Activated naive CD8-positive, alpha-beta T cell treated with anti-CD3 and anti-CD28 coated beads for 36 hours (primary cell): ENCODE data around the gene TNF. TPM values are rescaled to one million over a fixed set of nuclear protein-coding genes. Genes with fewer than 3 reads are reported as not detected.
"Not testable (repeated sequence)": the region's sequence is repeated elsewhere in the genome, so short reads cannot be mapped to it uniquely, and the experiment has no call there.

Experiments
- DNase-seq: peaks from one replicate; pipeline ENCODE4 v3.0.0; 2021
- H3K27ac Mint-ChIP-seq: one replicate; pipeline ENCODE4 v1.8.0; 2022; ENCODE audit warnings: mild to moderate bottlenecking, moderate library complexity, mixed read lengths
- H3K27me3 Mint-ChIP-seq: one replicate; pipeline ENCODE4 v1.8.0; 2022; ENCODE audit warnings: mild to moderate bottlenecking, mixed read lengths
- H3K36me3 Mint-ChIP-seq: one replicate; pipeline ENCODE4 v1.8.0; 2021; ENCODE audit warnings: mild to moderate bottlenecking, mixed read lengths
- H3K4me1 Mint-ChIP-seq: one replicate; pipeline ENCODE4 v1.8.0; 2021; ENCODE audit warnings: mixed read lengths
- H3K4me3 Mint-ChIP-seq: one replicate; pipeline ENCODE4 v1.8.0; 2022; ENCODE audit warnings: mild to moderate bottlenecking, moderate library complexity, mixed read lengths
- H3K9me3 Mint-ChIP-seq: one replicate; pipeline ENCODE4 v1.8.0; 2022; ENCODE audit warnings: mixed read lengths
- total RNA-seq, 2 experiments: library from RNA; stranded (reverse); gene quantifications; one replicate each; pipeline ENCODE4 v1.2.3, GENCODE V29; 2021

Gene TNF
- total RNA-seq, 2 experiments from 2014 or later, result 114 to 115 TPM

DNA sequence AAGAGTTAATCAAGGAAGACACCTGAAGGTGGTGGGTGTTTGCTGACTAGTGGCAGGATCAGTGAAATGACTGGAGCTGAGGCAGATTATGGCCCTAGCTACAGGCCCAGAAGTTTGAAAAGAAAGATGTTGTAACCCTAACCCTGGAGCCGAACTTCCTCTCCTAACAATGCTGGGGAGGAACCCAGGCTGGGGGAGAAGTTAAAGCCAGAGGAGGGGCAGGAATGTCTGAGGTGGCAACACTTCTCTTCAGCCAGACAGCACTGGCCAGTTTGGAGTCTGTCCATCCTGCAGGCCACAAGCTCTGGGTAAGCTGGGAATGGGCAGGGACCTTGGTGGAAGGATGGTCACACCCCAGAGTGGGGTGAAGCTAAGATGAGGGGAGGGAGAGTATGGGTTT, 10.6 kb downstream of the TNF start, which contains the start of gene LST1:
TSS of gene LST1 (plus strand) at position 270 of the 400 bp plus-strand sequence. CDS start 1,023 bp downstream, outside the sequence.
- peak within 1 kb of the TSS; percentile 96 for H3K27ac Mint-ChIP-seq
- peaks cover 29% of the 10 kb centered on the region for H3K36me3 Mint-ChIP-seq
- DNase-seq, result no peak
- H3K9me3 Mint-ChIP-seq, result no peaks in the 10 kb centered on the region
- peaks cover 53% of the 10 kb centered on the region for H3K4me1 Mint-ChIP-seq
- H3K27me3 Mint-ChIP-seq, result no peaks in the 10 kb centered on the region
- H3K4me3 Mint-ChIP-seq, result peak within 1 kb of the TSS; percentile 78

DNA sequence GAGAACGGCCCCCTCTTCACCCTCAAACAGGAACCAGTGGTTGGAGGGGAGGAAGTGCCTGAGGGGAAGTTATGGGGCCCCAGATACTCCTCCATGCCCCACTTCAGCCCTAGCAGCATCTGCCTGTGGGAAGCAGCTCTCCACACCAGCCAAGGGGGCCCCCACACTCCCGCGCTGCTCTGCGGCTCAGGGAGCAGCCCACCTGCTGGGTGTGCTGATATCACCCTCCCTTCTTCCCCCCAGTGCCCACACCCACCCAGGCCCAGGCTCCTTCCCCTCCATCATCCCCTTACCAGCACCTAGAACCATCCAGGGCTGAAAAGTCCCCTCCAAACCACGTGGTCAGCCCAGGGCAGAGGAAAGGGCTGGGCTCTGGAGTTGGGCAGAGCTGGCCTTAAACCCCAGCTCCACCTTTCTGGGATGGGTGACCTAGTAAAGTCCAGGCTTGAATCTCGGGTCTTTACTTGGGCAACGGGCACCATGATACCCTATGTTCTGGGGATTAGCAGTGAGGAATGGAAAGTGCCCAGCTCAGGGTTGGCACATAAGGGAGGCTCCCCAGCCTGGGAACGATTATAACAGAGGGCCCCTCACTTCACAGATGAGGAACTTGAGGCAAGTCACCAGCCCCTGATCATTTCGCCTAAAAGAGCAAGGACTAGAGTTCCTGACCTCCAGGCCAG, 11.4 kb downstream of the TNF start:
- Mint-ChIP-seq H3K36me3 (peaks cover 22% of the 10 kb centered on the region), H3K9me3 (no peaks in the 10 kb centered on the region), H3K27me3 (no peaks in the 10 kb centered on the region), H3K4me3 (peak overlapping the region; percentile 78), H3K4me1 (peaks cover 56% of the 10 kb centered on the region), H3K27ac (peak overlapping the region; percentile 96)
- DNase-seq, result peak; percentile 45

DNA sequence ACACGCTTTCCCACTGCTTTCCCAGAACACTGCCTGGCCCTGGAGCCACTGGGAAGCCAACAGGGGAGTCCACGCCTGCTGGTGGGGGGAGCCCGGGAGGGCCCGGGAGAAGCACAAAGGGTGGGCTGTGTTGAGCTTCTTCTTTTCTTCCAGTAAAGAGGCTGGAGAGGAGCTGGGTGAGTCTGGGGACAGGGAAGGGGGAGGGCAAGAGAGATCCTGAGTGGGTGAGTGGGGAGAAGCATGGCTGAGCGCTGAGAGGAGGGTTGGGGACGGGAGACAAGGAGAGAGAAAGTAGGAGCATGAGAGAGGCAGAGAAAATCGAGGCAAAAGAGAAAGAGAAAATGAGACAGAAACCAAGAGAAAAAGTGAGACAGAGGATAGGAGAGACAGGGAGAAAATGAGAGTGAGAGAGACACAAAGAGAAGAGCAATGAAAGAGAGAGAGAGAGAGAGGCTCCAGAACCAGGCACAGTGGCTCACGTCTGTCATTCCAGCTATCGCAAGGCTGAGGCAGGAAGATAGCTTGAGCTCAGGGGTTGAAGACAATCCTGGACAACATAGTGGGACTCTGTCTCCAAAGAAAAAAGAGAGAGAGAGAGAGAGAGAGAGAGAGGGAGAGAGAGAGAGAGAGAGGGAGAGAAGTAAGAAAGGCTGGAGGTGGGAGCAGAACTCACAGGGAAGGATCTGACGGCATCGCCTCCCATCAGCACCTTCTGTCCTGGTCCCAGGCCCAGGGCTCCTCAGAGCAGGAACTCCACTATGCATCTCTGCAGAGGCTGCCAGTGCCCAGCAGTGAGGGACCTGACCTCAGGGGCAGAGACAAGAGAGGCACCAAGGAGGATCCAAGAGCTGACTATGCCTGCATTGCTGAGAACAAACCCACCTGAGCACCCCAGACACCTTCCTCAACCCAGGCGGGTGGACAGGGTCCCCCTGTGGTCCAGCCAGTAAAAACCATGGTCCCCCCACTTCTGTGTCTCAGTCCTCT, 12.7 kb downstream of the TNF start:
- H3K4me3 Mint-ChIP-seq, result peak overlapping the region; percentile 78
- no peaks in the 10 kb centered on the region for H3K9me3 Mint-ChIP-seq
- H3K4me1 Mint-ChIP-seq, result peaks cover 61% of the 10 kb centered on the region
- no peak for DNase-seq
- H3K27me3 Mint-ChIP-seq, result no peaks in the 10 kb centered on the region
- peaks cover 15% of the 10 kb centered on the region for H3K36me3 Mint-ChIP-seq
- peak overlapping the region; percentile 91 for H3K27ac Mint-ChIP-seq

DNA sequence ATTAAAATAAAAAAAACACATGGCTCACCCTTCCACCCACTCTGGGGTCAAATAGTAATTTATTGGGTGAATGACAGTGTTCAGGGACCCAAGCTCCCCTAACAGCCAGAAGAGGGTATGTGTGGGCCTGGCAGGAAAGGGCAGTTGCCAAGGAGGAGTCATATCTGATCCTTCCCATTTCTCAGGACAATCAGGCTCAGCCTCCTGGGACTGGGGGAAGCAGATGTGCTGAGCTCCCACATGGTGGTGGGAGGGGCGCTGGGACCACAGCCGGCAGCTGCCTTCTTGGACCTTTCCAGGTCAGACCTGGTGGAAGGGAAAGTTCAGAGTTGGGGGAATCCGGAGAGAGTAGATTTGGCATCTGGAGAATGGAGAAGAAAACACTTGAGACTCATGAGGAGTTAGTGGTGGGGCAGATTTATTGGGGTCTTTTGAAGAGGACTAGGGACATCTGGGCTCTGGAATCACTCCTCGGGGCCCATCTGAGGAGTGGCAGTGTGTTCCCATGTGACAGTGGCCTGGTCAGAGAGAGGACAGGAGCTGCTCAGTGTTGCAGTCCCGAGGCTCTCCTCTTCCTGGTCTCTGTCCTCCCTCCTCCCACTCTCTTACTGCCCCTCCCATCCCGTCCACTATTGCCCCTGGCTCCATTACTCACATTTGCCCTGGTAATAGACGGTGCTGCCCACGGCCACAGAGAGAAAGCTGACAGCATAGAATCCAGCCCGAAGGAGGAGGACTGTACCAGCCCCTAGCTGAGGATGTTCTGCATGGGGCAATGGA, 13.7 kb downstream of the TNF start:
- Mint-ChIP-seq H3K36me3 (peaks cover 14% of the 10 kb centered on the region), H3K9me3 (no peaks in the 10 kb centered on the region), H3K4me3 (peak overlapping the region; percentile 33), H3K27ac (peak overlapping the region; percentile 59), H3K4me1 (peaks cover 62% of the 10 kb centered on the region), H3K27me3 (no peaks in the 10 kb centered on the region)
- DNase-seq, result no peak

DNA sequence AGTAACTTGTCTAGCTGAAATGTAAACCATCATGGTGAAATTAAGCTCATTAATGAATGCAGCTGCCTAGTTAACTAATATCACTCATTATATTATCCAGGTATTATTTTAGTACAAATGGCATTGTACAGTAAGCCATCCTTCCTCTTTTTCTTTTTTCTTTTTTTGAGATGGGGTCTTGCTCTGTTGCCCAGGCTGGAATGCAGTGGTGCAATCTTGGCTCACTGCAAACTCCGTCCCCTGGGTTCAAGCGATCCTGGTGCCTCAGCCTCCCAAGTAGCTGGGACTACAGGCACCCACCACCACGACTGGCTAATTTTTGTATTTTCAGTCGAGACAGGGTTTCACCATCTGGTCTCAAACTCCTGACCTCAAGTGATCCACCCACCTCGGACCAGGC, 15.3 kb downstream of the TNF start:
- Mint-ChIP-seq H3K36me3 (peaks cover 11% of the 10 kb centered on the region), H3K4me1 (peaks cover 59% of the 10 kb centered on the region), H3K27ac (peak overlapping the region; percentile 42)
- not testable (repeated sequence) for H3K27me3 Mint-ChIP-seq, H3K4me3 Mint-ChIP-seq, H3K9me3 Mint-ChIP-seq, DNase-seq

DNA sequence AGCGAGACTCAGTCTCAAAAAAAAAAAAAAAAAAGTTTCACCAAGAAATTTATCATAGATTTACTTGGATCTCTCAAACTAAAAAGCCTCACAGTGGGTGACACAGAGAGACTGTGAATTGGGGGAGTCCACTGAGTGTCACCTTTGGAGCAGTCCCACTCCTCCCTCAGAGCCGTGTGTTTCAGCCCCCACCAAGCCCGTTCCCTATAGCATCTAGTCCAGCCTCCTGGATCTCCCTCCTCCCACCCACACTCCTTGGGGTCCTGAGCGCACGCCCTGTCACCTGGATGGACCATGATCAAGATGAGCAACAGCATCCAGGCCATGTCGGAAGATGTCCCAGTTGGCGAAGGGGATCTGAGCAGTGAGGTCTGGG, 17.0 kb downstream of the TNF start:
- H3K4me3 Mint-ChIP-seq, result peak overlapping the region; percentile 76
- no peaks in the 10 kb centered on the region for H3K27me3 Mint-ChIP-seq
- peaks cover 11% of the 10 kb centered on the region for H3K36me3 Mint-ChIP-seq
- no peak for DNase-seq
- peak overlapping the region; percentile 89 for H3K27ac Mint-ChIP-seq
- peaks cover 51% of the 10 kb centered on the region for H3K4me1 Mint-ChIP-seq
- H3K9me3 Mint-ChIP-seq, result no peaks in the 10 kb centered on the region

DNA sequence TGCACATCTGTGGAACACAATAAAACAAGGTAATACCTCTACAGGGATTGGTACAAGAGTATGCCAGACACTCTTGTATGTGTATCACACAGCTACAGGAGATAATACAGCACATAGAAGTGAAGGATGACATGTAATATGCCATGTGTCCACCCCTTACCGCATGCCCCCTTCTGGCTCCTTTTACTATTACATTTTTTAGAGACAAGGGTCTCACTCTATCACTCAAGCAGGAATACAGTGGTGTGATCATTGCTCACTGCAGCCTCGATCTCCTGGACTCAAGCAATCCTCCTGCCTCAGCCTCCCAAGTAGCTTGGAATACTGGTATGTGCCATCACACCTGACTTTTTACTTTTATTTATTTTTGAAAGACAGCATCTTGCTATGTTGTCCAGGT, 21.6 kb downstream of the TNF start:
- Mint-ChIP-seq H3K36me3 (no peaks in the 10 kb centered on the region), H3K27me3 (no peaks in the 10 kb centered on the region), H3K4me3 (no peak overlapping the region), H3K27ac (peak overlapping the region; percentile 4), H3K9me3 (no peaks in the 10 kb centered on the region), H3K4me1 (peaks cover 40% of the 10 kb centered on the region)
- DNase-seq, result no peak

DNA sequence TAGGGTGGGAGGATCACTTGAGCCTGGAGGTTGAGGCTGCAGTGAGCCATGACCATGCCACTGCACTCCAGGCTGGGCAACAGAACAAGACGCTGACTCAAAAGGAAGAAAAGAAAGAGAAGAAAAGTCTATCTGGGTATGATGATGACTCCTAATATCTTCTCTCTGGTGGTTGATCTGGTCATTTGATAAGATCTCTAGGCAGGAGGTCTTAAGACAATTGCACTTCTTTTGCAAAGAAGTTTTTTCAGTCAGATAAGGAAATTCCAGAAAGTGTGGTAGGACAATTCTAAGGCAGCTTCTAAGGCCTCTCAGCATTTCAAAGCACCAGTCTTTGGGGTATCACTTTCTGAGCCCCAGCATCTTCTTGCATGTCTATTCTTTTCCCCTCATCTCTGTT, 32.0 kb downstream of the TNF start:
- H3K9me3 Mint-ChIP-seq, result no peaks in the 10 kb centered on the region
- no peaks in the 10 kb centered on the region for H3K36me3 Mint-ChIP-seq
- no peaks in the 10 kb centered on the region for H3K27me3 Mint-ChIP-seq
- no peak overlapping the region for H3K27ac Mint-ChIP-seq
- H3K4me3 Mint-ChIP-seq, result no peak overlapping the region
- H3K4me1 Mint-ChIP-seq, result no peaks in the 10 kb centered on the region
- DNase-seq, result no peak

DNA sequence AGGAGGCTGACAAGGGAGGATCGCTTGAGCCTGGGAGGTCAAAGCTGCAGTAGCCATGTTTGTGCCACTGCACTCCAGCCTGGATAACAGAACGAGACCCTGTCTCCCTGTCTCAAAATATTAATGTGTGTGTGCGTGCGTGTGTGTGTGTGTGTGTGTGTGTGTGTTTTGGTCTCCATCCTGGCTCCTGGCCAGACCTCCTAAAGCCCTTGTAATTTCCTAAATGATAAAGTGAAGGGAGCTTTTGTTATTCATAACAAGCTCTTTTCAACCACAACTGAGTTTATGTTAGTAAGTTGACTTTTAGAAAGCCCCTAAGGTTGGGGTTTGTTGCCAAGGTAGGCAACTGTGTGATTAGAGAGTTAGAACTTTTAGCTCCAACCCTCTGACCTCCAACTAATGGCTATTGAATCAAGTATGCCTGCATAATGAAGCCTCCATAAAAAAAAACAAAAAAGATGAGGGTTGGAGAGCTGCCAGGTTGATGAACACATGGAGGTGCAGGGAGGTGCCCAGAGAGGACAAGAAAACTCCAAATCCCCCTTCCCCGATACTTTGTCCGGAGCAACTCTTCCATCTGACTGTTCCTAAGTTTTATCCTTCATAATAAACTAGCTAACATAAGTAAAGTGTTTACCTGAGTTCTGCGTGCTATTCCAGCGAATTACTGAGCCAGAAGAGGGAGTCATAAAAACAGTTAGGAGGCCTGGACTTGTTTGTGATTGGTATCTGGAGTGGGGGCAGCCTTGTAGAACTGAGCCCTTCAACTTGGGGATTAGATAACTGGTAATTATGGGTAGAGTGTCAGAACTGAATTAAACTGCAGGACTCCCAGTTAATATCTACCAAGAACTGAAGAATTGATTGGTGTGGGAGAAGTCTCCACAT, 34.4 kb downstream of the TNF start:
- DNase-seq, result no peak
- no peaks in the 10 kb centered on the region for H3K36me3 Mint-ChIP-seq
- H3K4me3 Mint-ChIP-seq, result no peak overlapping the region
- no peaks in the 10 kb centered on the region for H3K27me3 Mint-ChIP-seq
- H3K9me3 Mint-ChIP-seq, result no peaks in the 10 kb centered on the region
- no peak overlapping the region for H3K27ac Mint-ChIP-seq
- peaks cover 6% of the 10 kb centered on the region for H3K4me1 Mint-ChIP-seq

DNA sequence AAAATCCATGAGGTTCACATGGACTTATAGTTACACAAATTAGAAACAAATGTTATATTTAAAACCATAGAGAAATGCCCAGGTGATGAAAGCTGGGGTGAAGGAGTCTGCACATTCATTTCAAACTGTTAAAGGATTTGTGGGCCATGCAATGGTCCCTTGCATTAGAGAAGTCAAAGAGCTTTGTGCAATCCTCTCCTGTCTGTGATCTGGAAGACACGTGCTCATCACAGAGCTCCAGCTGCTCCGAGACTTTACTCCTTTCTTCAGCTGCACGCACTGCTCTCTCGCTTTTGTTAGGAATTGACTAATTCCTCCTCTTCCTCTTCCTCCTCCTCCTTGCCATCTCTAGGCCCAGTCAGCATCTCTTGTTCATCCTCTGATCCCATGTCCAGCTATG, 35.6 kb downstream of the TNF start:
- Mint-ChIP-seq H3K27me3 (no peaks in the 10 kb centered on the region), H3K4me1 (peaks cover 18% of the 10 kb centered on the region), H3K4me3 (no peak overlapping the region), H3K27ac (no peak overlapping the region), H3K36me3 (peaks cover under 1% of the 10 kb centered on the region), H3K9me3 (no peaks in the 10 kb centered on the region)
- no peak for DNase-seq

DNA sequence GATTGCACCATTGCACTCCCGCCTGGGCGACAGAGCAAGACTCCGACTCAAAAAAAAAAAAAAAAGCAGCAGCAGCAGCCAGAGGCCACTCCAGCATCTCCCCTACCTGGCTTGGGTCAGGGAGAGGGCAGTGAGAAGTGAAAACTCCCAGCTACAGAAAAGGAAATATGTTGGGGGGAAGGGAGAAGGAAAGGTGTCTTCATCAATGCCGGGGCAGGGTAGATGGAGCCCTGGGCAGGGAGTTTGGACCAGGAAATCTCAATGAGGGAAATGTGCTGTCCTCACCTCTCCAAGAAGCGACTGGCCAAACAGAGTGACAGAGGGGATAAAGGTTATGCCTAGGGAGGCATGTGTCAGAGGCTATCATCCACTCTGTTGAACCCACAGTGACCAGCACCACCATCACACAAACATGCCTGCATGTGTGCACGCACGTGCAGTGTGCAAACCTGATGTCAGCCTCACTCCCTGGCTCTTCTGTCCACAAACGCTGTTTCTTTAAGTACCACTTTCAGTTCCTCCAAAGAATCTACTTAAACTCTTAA, 38.8 kb downstream of the TNF start:
- Mint-ChIP-seq H3K27ac (no peak overlapping the region), H3K4me1 (peaks cover 36% of the 10 kb centered on the region), H3K9me3 (no peaks in the 10 kb centered on the region), H3K4me3 (no peak overlapping the region), H3K27me3 (no peaks in the 10 kb centered on the region), H3K36me3 (peaks cover 17% of the 10 kb centered on the region)
- no peak for DNase-seq

DNA sequence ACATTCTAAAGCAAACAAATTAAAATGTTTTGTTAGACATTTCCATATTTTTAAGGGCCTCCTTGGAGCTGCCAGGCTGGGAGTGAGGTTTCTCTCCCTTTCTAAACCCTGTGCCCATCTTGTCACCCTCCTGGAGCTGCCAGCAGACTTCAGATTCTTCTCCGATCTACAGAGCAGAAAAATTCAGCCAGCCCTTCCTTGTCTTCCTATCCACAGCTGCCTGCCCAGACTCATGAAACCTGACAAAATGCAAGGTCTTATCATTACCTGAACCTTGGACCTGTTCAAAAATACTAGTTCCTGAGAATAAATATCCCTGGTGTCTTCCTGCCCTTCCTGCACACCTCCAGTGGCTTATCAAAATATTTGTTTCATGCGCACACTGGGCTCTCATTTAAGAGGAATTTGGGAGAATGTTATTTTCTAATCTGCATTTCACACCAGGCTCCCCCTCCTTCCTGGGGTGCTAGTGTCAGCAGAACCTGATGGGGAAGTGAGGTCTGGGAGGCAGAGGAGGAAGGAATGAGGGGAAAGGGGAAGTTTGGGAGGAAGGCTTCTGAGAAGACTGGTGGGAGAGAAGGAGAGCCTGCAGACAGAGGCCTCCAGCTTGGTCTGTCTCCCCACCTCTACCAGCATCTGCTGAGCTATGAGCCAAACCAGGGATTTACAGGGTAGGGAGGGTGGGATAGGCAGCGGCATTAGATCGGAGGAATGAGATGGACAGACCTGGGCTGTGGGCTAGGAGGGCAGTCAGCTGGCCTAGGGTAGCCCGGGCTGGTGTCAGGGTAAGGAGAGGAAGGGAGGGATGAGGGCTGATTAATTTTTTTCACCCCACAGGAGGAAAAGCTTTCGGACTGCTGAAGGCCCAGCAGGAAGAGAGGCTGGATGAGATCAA, 39.6 kb downstream of the TNF start, which contains the start of gene AIF1:
TSS of gene AIF1 (plus strand) at position 551 of the 895 bp plus-strand sequence. CDS start at position 647, 96 bp downstream.
- H3K36me3 Mint-ChIP-seq, result peaks cover 22% of the 10 kb centered on the region
- peaks cover 38% of the 10 kb centered on the region for H3K4me1 Mint-ChIP-seq
- no peak for DNase-seq
- peak within 1 kb of the TSS; percentile 92 for H3K27ac Mint-ChIP-seq
- H3K27me3 Mint-ChIP-seq, result no peaks in the 10 kb centered on the region
- peak within 1 kb of the TSS; percentile 90 for H3K4me3 Mint-ChIP-seq
- no peaks in the 10 kb centered on the region for H3K9me3 Mint-ChIP-seq

DNA sequence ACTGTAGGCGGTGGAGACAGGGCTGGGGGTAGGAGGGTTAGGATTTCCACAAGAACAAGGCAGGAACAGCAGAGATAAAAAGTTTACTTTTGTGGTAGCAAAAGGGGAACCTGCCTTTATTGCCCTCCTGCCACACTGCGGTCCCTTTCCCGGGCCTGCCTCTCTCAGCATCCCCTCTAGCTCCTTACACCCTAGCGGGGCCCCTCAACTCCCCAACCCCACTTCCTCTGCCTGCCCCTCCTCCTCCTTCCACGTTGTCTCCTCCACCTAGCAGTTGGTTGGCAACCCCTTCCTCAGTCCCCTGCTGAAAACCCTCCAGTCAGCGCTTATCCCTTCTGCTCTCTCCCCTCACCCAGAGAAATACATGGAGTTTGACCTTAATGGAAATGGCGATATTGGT, 40.4 kb downstream of the TNF start:
- peaks cover 4% of the 10 kb centered on the region for H3K27me3 Mint-ChIP-seq
- peak; percentile 47 for DNase-seq
- H3K27ac Mint-ChIP-seq, result peak overlapping the region; percentile 92
- peaks cover 22% of the 10 kb centered on the region for H3K36me3 Mint-ChIP-seq
- peaks cover 38% of the 10 kb centered on the region for H3K4me1 Mint-ChIP-seq
- no peaks in the 10 kb centered on the region for H3K9me3 Mint-ChIP-seq
- peak overlapping the region; percentile 90 for H3K4me3 Mint-ChIP-seq
